Measurements from ENCODE around the gene ZNF541.

ZNF541 gene

GRCh38 chr19:47549261-47549862, 23.6 kb downstream of the ZNF541 start:
- no peak for TF ChIP-seq CTCF (IDR thresholded peaks at IDR 0.05)
- TF ChIP-seq ZFX (IDR thresholded peaks at IDR 0.05; ENCODE audit: borderline replicate concordance), result no peak
- no peak overlapping the region for H3K27ac ChIP-seq

GRCh38 chr19:47547199-47547598, 25.7 kb downstream of the ZNF541 start:
- TF ChIP-seq ZFX (IDR thresholded peaks at IDR 0.05; ENCODE audit: borderline replicate concordance) (no peak), CTCF (IDR thresholded peaks at IDR 0.05) (no peak)
- H3K27ac ChIP-seq, result no peak overlapping the region

DNA sequence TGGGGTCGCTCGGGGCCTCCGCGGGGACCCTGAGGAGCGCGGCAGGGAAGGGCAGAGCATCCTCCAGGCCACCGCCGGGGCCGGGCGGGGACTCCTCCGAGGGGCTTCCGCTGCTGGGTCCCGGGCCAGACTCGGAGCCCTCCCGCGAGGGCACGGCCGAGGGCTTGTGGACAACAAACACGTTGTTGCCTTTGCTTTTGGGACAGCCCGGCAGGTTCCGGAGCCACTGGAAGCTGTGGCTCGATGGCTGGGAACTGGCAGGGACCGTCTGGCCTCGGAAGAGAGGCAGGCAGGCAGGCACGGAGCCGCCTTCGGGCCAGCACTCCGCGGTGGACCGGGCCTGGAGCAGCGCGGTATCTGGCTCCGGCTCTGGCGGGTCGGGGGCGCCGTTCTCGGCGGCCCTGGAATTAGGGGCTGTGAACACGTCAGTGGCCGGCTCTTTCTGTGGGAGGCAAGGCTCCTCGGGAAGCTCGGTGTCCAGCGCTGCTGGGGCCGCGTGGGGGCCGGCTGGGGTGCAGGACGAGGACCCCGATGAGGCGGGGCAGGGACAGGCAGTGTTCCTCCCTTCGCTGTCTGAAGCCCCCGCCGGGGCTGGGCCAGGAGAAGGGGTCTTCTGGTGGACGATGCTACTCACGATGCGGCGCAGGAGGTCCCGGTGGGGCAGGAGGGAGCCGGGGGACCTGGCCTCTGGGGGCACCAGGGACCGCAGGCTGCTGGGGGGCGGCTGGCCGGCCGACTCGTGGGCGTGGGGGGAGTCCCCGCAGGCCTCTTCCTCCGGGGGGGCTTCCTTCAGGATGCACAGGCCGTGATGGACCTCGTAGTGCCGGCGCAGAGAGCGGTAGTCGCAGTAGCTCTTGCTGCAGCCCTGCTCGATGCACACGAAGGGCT, 27.6 kb downstream of the ZNF541 start:
- TF ChIP-seq CTCF (IDR thresholded peaks at IDR 0.05) (no peak), ZFX (IDR thresholded peaks at IDR 0.05; ENCODE audit: borderline replicate concordance) (no peak)
- no peak overlapping the region for H3K27ac ChIP-seq

- no peak overlapping the region for H3K27ac ChIP-seq
- TF ChIP-seq ZFX (IDR thresholded peaks at IDR 0.05; ENCODE audit: borderline replicate concordance), result no peak
- TF ChIP-seq CTCF (IDR thresholded peaks at IDR 0.05), result no peak
Observed at GRCh38 chr19:47544476-47544875, 28.5 kb downstream of the ZNF541 start.

DNA sequence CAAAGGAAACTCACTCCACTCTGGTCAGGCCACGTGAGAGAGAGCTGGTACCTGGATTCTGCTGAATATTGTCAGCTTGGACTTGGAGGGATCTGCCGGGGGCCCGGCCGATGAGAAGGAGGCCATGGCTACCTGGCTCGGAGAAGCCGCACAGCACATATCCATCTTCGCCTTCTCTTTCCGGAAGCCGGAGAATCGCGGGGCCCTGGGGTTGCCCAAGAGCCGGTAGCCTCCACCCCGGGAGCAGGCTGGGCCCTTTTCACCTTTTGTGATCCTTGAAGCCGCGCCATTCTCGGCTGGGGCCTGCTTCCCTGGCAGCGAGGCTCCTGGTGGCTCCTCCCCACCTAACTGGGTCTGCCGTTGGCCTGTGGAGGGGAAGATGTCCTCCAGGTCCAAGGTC, 28.9 kb downstream of the ZNF541 start:
- TF ChIP-seq CTCF (IDR thresholded peaks at IDR 0.05) (no peak), ZFX (IDR thresholded peaks at IDR 0.05; ENCODE audit: borderline replicate concordance) (no peak)
- no peak overlapping the region for H3K27ac ChIP-seq

DNA sequence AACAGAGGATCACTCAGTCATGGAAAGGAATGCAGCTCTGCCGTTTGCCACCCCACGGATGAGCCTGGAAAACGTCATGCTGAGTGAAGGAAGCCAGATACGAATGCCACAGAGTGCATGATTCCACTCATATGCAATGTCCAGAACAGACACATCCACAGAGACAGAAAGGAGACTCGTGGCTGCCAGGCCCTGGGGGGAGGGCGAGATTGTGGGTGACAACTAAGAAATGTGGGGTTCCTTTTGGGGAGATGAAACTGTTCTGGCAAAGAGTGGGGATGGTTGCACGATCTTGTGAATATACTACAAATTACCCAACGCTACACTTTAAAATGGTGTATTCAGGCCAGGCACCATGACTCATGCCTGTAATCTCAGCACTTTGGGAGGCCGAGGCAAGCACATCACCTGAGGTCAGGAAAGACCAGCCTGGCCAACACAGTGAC, 30.9 kb downstream of the ZNF541 start:
- TF ChIP-seq CTCF (IDR thresholded peaks at IDR 0.05) (no peak), ZFX (IDR thresholded peaks at IDR 0.05; ENCODE audit: borderline replicate concordance) (no peak)
- H3K27ac ChIP-seq, result no peak overlapping the region

DNA sequence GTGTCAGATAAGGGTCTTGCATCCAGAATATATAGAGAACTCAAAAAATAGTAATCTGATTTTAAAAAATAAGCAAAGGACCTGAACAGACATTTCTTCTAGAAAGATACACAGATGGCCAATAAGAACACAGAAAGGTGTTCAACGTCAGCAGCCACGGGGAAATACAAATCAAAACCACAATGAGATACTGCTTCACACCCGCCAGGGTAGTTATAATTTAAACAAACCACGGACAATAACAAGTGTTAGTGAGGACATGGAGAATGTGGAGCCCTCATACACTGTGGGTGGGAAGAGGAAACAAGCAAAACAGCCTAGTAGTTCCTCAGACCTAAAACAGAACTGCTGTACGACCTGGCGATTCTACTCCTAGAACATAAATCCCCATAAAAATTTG, 31.4 kb downstream of the ZNF541 start:
- no peak overlapping the region for H3K27ac ChIP-seq
- TF ChIP-seq CTCF (IDR thresholded peaks at IDR 0.05) (no peak), ZFX (IDR thresholded peaks at IDR 0.05; ENCODE audit: borderline replicate concordance) (no peak)

Measured in 22Rv1 (cell line).